ENCODE data around the gene PIK3AP1. TPM values are rescaled to one million over a fixed set of nuclear protein-coding genes. Genes with fewer than 3 reads are reported as not detected.

Gene PIK3AP1
- total and polyA plus RNA-seq, 2 experiments from 2014 or later: not detected

- no peak overlapping the region for H3K27ac ChIP-seq
- WGBS, 2 experiments (ENCODE audit: low coverage in 1 of 2, low lambda C conversion rate in 2 of 2, missing lambda C conversion rate in 2 of 2): 53 to 61% methylated on average over 9 of the region's 9 CpGs
- H3K79me2 ChIP-seq (ENCODE audit: insufficient read depth): no peaks in the 10 kb centered on the region
- TF ChIP-seq EZH2 (IDR thresholded peaks at IDR 0.05; ENCODE audit: insufficient read depth, poor library complexity, severe bottlenecking) (no peak), EZH2phosphoT487 (IDR thresholded peaks at IDR 0.05; ENCODE audit: insufficient read depth, low read depth) (no peak)
- no peaks in the 10 kb centered on the region for H3F3A ChIP-seq (ENCODE audit: insufficient read depth)
- no peaks in the 10 kb centered on the region for H4K20me1 ChIP-seq (ENCODE audit: insufficient read depth)
- no peak overlapping the region for H3K4me2 ChIP-seq (ENCODE audit: unreplicated experiment)
- H3K9ac ChIP-seq: no peak overlapping the region
- H3K4me3 ChIP-seq: no peak overlapping the region
- peaks cover 14% of the 10 kb centered on the region for H3K27me3 ChIP-seq (replicated peaks; ENCODE audit: insufficient read depth)
- H3K4me1 ChIP-seq (ENCODE audit: insufficient read depth): no peaks in the 10 kb centered on the region
- no peaks in the 10 kb centered on the region for H3K36me3 ChIP-seq (ENCODE audit: low read depth)
- no peak for DNase-seq
- no peaks in the 10 kb centered on the region for H3K9me3 ChIP-seq (ENCODE audit: low read depth)
- H2AFZ ChIP-seq: no peak overlapping the region
- in situ Hi-C loops (cut with MboI): no loop called here
- no peaks in the 10 kb centered on the region for H3K9me2 ChIP-seq (ENCODE audit: insufficient read depth)
Observed at GRCh38 chr10:96643920-96644319, 76.4 kb downstream of the PIK3AP1 start.

GRCh38 chr10:96642973-96643372, 77.3 kb downstream of the PIK3AP1 start:
- 43 to 50% methylated on average over 4 of the region's 4 CpGs for WGBS, 2 experiments (ENCODE audit: low coverage in 1 of 2, low lambda C conversion rate in 2 of 2, missing lambda C conversion rate in 2 of 2)
- H3K27me3 ChIP-seq (replicated peaks; ENCODE audit: insufficient read depth): peaks cover 17% of the 10 kb centered on the region
- H3K79me2 ChIP-seq (ENCODE audit: insufficient read depth): no peaks in the 10 kb centered on the region
- no peak overlapping the region for H3K4me2 ChIP-seq (ENCODE audit: unreplicated experiment)
- DNase-seq: peak; percentile 50
- no peak overlapping the region for H3K27ac ChIP-seq
- no peaks in the 10 kb centered on the region for H3F3A ChIP-seq (ENCODE audit: insufficient read depth)
- H3K9me2 ChIP-seq (ENCODE audit: insufficient read depth): no peaks in the 10 kb centered on the region
- H3K9ac ChIP-seq: no peak overlapping the region
- no peaks in the 10 kb centered on the region for H3K9me3 ChIP-seq (ENCODE audit: low read depth)
- H4K20me1 ChIP-seq (ENCODE audit: insufficient read depth): no peaks in the 10 kb centered on the region
- no peaks in the 10 kb centered on the region for H3K36me3 ChIP-seq (ENCODE audit: low read depth)
- H3K4me3 ChIP-seq: no peak overlapping the region
- no peak for TF ChIP-seq EZH2 (IDR thresholded peaks at IDR 0.05; ENCODE audit: insufficient read depth, poor library complexity, severe bottlenecking)
- no peak for TF ChIP-seq EZH2phosphoT487 (IDR thresholded peaks at IDR 0.05; ENCODE audit: insufficient read depth, low read depth)
- in situ Hi-C loops (cut with MboI): no loop called here
- no peak overlapping the region for H2AFZ ChIP-seq
- no peaks in the 10 kb centered on the region for H3K4me1 ChIP-seq (ENCODE audit: insufficient read depth)

- TF ChIP-seq EZH2 (IDR thresholded peaks at IDR 0.05; ENCODE audit: insufficient read depth, poor library complexity, severe bottlenecking): no peak
- TF ChIP-seq EZH2phosphoT487 (IDR thresholded peaks at IDR 0.05; ENCODE audit: insufficient read depth, low read depth): no peak
- Histone ChIP-seq H3K27me3 (replicated peaks; ENCODE audit: insufficient read depth) (peaks cover 17% of the 10 kb centered on the region), H4K20me1 (ENCODE audit: insufficient read depth) (no peaks in the 10 kb centered on the region), H3K9me3 (ENCODE audit: low read depth) (no peaks in the 10 kb centered on the region), H3K79me2 (ENCODE audit: insufficient read depth) (no peaks in the 10 kb centered on the region), H3K27ac (no peak overlapping the region), H3F3A (ENCODE audit: insufficient read depth) (no peaks in the 10 kb centered on the region), H3K36me3 (ENCODE audit: low read depth) (no peaks in the 10 kb centered on the region), H2AFZ (no peak overlapping the region), H3K4me1 (ENCODE audit: insufficient read depth) (no peaks in the 10 kb centered on the region), H3K9ac (no peak overlapping the region), H3K4me3 (no peak overlapping the region), H3K4me2 (ENCODE audit: unreplicated experiment) (no peak overlapping the region), H3K9me2 (ENCODE audit: insufficient read depth) (no peaks in the 10 kb centered on the region)
- DNase-seq: no peak
- in situ Hi-C loops (cut with MboI): no loop called here
- 0% methylated on average over 3 of the region's 3 CpGs for WGBS, 2 experiments (ENCODE audit: low coverage in 1 of 2, low lambda C conversion rate in 2 of 2, missing lambda C conversion rate in 2 of 2)
Observed at GRCh38 chr10:96642530-96642929, 77.8 kb downstream of the PIK3AP1 start.

- TF ChIP-seq EZH2phosphoT487 (IDR thresholded peaks at IDR 0.05; ENCODE audit: insufficient read depth, low read depth) (no peak), EZH2 (IDR thresholded peaks at IDR 0.05; ENCODE audit: insufficient read depth, poor library complexity, severe bottlenecking) (no peak)
- Histone ChIP-seq H2AFZ (no peak overlapping the region), H3K36me3 (ENCODE audit: low read depth) (no peaks in the 10 kb centered on the region), H3K4me2 (ENCODE audit: unreplicated experiment) (no peak overlapping the region), H3K9ac (no peak overlapping the region), H3K4me3 (no peak overlapping the region), H3K9me3 (ENCODE audit: low read depth) (no peaks in the 10 kb centered on the region), H4K20me1 (ENCODE audit: insufficient read depth) (no peaks in the 10 kb centered on the region), H3F3A (ENCODE audit: insufficient read depth) (no peaks in the 10 kb centered on the region), H3K27ac (no peak overlapping the region), H3K79me2 (ENCODE audit: insufficient read depth) (no peaks in the 10 kb centered on the region), H3K27me3 (replicated peaks; ENCODE audit: insufficient read depth) (peaks cover 15% of the 10 kb centered on the region), H3K4me1 (ENCODE audit: insufficient read depth) (no peaks in the 10 kb centered on the region), H3K9me2 (ENCODE audit: insufficient read depth) (no peaks in the 10 kb centered on the region)
- in situ Hi-C loops (cut with MboI): no loop called here
- DNase-seq: no peak
- WGBS, 2 experiments (ENCODE audit: low coverage in 1 of 2, low lambda C conversion rate in 2 of 2, missing lambda C conversion rate in 2 of 2): 61 to 63% methylated on average over 12 of the region's 12 CpGs
Observed at GRCh38 chr10:96641396-96642295, 78.7 kb downstream of the PIK3AP1 start.
